ENCODE data around the gene SMCHD1.
"Not testable (repeated sequence)": the region's sequence is repeated elsewhere in the genome, so short reads cannot be mapped to it uniquely, and the experiment has no call there.

- not testable (repeated sequence) for TF ChIP-seq CTCF (conservative IDR thresholded peaks at IDR 0.05; ENCODE audit: low read depth in 2 of 2); POLR2AphosphoS5 (IDR thresholded peaks at IDR 0.05; ENCODE audit: low read depth); EZH2 (IDR thresholded peaks at IDR 0.05; ENCODE audit: low read depth, unreplicated experiment); CREB1 (CRISPR knock-in tag; IDR thresholded peaks at IDR 0.05; ENCODE audit: low read depth); JUNB (IDR thresholded peaks at IDR 0.05; ENCODE audit: unreplicated experiment); REST (IDR thresholded peaks at IDR 0.05; ENCODE audit: unreplicated experiment)
Observed at GRCh38 chr18:2660849-2661248, 5.3 kb downstream of the SMCHD1 start.
